ENCODE results near the gene RASSF3.
"Not testable (repeated sequence)": the region's sequence is repeated elsewhere in the genome, so short reads cannot be mapped to it uniquely, and the experiment has no call there.

RASSF3 gene

DNA sequence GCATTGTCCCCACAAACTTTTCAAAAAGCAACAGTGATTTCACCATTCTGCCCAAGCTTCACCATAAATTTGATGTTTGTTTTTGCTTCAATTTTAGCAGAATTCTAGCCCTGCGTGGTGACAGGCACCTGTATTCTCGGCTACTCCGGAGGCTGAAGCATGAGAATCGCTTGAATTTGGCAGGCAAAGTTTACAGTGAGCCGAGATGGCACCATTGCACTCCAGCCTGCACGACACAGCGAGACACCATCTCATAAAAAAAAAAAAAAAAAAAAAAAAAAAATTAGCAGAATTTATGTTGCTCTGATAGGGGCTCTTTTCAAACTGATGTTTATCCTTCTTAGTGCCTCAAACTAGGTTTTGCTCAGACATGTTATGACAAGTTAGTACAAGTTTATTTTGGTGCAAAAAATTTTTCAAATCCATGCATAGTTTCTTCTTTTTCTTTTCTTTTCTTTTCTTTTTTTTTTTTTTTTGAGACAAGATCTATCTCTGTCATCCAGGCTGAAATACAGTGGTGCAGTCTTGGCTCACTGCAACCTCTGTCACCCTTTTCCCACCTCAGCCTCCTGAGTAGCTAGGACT lies 24.3 kb downstream of the RASSF3 start:
- DNase-seq, result no peak

GRCh38 chr12:64635356-64635998 lies 25.2 kb downstream of the RASSF3 start:
- no peak for DNase-seq

- no peak for DNase-seq
These were observed 26.6 kb downstream of the RASSF3 start for GRCh38 chr12:64636856-64637255.

- DNase-seq, result no peak
These were observed 29.2 kb downstream of the RASSF3 start for GRCh38 chr12:64639466-64639865.

DNA sequence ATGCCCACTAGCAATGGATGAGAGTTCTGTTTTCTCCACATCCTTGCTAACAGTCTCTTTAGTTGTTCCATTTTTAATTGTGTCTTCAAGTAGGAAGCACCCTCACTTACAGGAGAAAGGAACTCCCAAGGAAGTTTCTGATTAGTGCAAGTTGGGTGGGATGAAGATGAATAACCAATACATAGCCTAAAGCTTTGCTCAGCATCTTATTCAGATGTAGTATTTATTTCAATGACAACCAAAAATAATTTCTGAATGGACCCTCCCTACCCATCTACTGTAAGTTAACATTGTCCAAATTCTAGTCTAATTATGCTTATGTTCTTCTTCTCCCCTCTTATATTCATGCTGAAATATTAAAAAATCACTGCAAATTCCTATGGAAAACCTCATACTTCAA lies 36.0 kb downstream of the RASSF3 start:
- DNase-seq, result no peak

DNA sequence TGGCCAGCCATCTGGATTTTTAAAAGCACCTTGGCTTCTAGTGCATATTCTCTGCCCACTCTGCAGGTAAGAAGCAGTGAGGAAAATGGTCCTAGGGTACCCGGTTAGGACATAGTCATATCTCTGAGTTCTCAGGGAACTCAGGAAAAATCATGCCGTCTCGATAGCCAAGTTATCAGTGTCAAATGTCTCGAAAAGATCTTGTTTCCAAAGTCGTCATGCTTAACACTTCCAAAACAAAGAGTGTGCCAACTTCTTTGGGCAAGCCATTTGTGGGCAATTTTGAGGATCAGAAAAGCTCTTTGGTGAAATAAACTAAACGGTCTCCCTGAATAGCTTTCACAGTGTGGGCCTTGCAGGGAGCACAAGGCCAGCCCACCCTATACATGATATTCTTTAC lies 39.2 kb downstream of the RASSF3 start:
- DNase-seq, result no peak

- no peak for DNase-seq
These were observed 40.5 kb downstream of the RASSF3 start for GRCh38 chr12:64650762-64651161.

GRCh38 chr12:64652346-64652745 lies 42.1 kb downstream of the RASSF3 start:
- DNase-seq, result no peak

- no peak for DNase-seq
These were observed 42.8 kb downstream of the RASSF3 start for GRCh38 chr12:64653123-64653522.

- not testable (repeated sequence) for DNase-seq
These were observed 43.6 kb downstream of the RASSF3 start for GRCh38 chr12:64653907-64654306.

- DNase-seq, result no peak
These were observed 44.8 kb downstream of the RASSF3 start for GRCh38 chr12:64655141-64655540.

- DNase-seq, result no peak
These were observed 46.1 kb downstream of the RASSF3 start for GRCh38 chr12:64656429-64656828.

- no peak for DNase-seq
These were observed 48.7 kb downstream of the RASSF3 start for GRCh38 chr12:64658892-64659481.

DNA sequence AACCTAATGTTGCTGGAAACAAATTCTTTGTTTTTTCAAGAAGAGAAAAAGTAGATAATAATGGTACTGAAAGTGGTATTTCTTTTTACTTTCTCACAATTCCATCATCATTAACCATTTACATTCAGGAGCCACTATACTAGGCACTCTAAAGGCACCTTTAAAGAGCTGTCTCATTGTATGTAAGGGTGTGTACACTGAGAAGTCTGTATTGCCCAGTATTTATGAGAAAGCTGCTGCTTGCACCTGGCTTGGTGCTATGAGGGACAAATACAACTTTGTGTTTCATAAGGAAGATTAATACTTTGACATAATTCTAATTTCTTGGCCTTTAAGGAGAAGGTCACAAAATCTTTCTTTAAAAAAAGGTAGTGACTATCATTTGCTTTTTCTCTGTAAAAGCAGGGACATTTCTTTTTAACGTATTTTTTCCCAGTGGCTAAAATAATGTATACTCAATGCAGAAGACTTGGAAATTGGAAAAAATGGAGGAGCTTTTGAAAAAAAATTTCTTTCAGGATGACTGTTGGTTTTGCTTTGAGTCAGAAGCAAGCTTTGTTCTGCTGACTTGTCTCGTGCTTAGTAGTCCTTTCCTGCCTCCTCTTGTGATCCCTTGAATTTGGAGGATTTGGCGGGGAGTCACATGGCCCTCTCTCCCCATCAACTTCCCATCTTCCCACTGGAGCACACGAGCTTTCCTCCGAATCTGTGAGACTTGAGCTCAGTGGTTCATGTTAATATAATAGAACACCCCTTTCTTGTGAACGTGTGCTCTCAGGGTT lies 50.1 kb downstream of the RASSF3 start:
- no peak for DNase-seq

GRCh38 chr12:64663015-64663414 lies 52.7 kb downstream of the RASSF3 start:
- DNase-seq, result no peak

GRCh38 chr12:64665514-64665913 lies 55.2 kb downstream of the RASSF3 start:
- DNase-seq, result no peak

DNA sequence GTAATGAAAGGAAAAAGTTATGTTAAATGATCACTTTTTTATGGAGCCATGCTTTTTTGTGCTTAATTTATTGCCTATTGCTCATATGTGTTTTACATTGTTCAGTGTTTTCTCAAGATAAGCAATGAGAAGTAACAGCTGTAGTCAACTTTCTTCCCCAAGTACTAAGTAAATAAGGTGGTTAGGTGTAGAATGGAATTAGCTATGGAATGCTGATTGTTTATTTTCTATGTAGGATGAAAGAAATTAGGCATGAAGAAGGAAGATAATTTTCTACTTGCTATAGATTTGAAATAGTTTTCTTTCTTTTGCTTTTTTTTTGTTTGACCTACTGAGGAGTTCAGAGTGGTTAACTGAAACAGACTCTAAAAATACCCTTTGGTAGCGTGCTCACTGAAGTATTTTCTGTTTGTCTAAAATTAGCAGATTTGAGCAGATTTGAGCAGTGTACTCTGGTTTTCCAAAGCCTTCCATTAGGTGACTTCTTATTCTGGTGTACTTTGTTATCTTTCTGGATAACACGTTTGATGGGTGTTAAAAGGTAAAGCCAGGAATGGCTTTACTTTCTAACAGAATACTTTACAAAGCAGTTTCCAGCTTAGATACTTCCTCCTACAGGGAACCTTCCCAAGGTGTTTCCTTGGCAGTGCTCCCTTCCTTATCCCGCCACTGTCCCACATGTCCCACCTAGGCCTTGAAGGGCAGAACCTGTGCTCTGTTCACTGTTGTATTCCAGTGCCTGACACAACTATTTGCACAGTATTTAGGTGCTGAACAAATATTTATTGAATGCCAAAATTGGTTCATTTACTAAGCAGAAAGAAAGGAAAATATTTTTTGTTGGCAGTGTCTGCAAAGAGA lies 56.0 kb downstream of the RASSF3 start:
- no peak for DNase-seq

- no peak for DNase-seq
These were observed 57.5 kb downstream of the RASSF3 start for GRCh38 chr12:64667793-64668192.

DNA sequence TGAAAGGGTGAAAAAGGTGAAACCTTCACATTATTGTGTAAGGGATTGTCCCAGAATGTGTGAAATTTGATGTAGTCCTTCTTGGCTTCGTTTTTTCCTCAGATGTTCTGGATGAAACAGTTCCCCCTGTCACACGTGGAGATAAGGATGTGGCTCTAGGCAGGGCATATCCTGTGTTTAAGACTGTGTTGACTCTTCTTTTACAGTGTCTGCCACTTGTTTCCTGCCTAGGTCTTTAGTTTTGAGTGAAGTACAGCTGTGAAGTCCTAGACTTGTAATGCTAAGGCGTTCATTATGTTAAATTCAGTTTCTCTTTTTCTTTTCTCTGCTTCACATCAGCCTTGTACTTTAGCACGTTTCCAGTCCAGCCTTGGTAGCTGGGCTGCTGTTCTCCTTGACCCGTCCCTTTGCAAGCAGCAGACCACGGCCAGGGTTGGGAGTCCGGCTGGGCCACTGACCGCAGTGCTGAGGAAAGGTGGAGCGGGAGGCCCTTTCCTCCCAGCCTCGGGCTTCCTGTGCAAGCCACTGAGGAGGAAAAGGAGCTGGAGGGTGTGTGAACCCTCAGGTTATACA lies 59.1 kb downstream of the RASSF3 start:
- no peak for DNase-seq

GRCh38 chr12:64670019-64670418 lies 59.7 kb downstream of the RASSF3 start:
- DNase-seq, result no peak

DNA sequence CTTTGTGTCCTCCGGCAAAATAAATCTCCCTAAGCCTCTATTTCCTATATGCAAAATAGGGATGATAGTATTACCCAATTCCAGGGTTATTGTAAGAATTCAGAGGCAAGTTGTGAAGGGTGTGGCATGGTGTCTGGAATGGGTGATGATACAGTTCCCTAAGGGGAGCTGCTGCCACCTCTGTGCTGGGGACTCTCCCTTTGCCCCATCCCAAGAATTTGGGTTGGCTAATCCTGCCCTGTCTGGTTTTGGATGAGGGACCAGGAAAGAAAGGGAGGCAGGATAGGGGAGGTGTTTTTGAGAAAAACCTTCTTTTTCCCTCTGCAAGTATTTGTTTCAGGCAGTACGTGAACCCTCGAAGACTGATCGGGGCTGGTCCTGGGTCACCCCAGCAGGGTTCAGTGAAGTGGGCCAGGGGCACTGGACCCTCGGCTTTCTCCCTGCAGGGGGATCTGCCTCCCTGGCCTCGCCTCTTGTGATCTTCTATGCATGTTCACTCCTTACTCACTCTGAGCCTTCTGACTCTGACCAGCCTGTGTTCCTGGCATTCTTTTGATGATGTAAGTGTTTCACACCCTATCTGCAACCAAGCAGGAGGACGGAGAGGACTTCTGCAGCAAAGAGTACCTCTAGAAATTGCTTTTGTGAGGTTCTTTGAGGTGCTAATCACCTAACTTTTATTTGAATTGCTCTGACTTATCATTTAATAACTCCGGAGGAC lies 60.8 kb downstream of the RASSF3 start:
- DNase-seq, result no peak

GRCh38 chr12:64671681-64672080 lies 61.4 kb downstream of the RASSF3 start:
- no peak for DNase-seq
